Ascending aorta (tissue), 2 donors: ENCODE data around the gene DHX34. TPM values are rescaled to one million over a fixed set of nuclear protein-coding genes. Genes with fewer than 3 reads are reported as not detected.

Experiments
- DNase-seq, 2 donors: peaks; one replicate each; pipeline ENCODE4 v3.0.0-alpha.2; 2019; ENCODE audit warnings: low spot score in 2 of 2
- H3K27ac ChIP-seq, 2 donors: fragments of 200-600 bp; sonication (generic); one replicate each; pipeline ENCODE4 v1.5.1; 2016 to 2017; ENCODE audit warnings: mild to moderate bottlenecking in 1 of 2
- H3K27me3 ChIP-seq: fragments of 200-600 bp; sonication (generic); one replicate; pipeline ENCODE4 v1.5.1; 2017
- H3K36me3 ChIP-seq, 2 donors: fragments of 200-600 bp; sonication (generic); one replicate each; pipeline ENCODE4 v1.5.1; 2016
- H3K4me1 ChIP-seq, 2 donors: fragments of 200-600 bp; sonication (generic); one replicate each; pipeline ENCODE4 v1.5.1; 2016 to 2017; ENCODE audit warnings: mild to moderate bottlenecking in 1 of 2
- H3K4me3 ChIP-seq, 2 donors: fragments of 200-600 bp; sonication (generic); one replicate each; pipeline ENCODE4 v1.5.1; 2016 to 2017; ENCODE audit warnings: mild to moderate bottlenecking in 1 of 2
- H3K9me3 ChIP-seq, 2 donors: fragments of 200-600 bp; sonication (generic); one replicate each; pipeline ENCODE4 v1.5.1; 2016
- intact Hi-C: fragments of 100-400 bp; cut with DNase I; formaldehyde crosslinking; loops from one replicate; pipeline ENCODE4 v1.15.1; 2023
- total RNA-seq: library from RNA; depleted of rRNA; stranded (reverse); fragments of >200 nt; gene quantifications from one replicate; pipeline ENCODE4 v1.1.0, GENCODE V29; 2016
- TF ChIP-seq, protein P1 (sequence below), 3 experiments: fragments of 200-600 bp in 2 of 3; fragments of 450-650 bp in 1 of 3; sonication (generic) in 2 of 3; IDR thresholded peaks; one replicate each; pipeline ENCODE4 v1.5.1; 2016 to 2019; ENCODE audit warnings: antibody characterized with exemption in 3 of 3, mild to moderate bottlenecking in 1 of 3, moderate library complexity in 1 of 3

The DHX34 gene
- total RNA-seq, 1 donor from 2014 or later: 8.0 TPM

DNA sequence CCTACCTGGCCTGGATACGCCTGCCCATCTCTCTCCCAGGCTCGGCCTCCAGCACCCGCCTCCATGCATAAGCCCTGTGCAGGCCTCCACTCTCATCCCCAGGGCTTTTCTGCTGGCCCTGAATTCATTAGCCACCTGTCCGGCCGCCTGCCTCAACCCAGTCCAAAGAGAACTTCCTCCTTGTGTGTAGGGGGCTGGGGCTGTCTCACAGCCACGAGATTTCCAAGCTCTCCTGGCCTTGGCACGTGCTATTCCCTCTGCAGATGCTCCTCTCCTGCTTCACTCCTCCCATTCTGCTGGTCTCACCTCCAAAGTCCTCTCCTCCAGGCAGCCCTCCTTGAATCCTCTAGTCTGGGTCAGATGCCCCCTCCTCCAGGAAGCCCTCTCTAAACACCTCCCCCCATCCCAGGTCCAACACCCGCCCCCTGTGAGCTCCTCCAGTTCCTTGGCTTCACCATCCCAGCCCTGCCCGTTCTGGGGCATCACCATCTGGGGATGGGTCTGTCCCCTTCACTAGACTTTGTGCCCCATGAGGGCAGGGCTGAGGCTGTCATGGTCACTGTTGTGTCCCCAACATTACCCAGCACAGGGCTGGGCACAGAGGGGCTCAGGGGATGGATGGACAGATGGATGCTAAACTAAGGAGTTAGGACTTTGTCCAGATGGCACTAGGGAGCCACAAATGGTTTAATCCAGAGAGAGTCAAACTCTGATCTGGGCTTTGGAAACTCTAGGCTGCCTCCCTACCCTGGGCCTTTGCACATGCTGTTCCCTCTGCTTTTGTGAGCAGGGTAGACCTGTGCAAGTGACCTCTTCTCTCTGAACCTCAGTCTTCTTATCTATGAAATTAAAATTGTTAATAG, 55.5 kb downstream of the DHX34 start:
- Histone ChIP-seq H3K4me3 (no peak overlapping the region), H3K27ac (no peak overlapping the region), H3K9me3 (no peaks in the 10 kb centered on the region), H3K27me3 (peaks cover 5% of the 10 kb centered on the region), H3K36me3 (no peaks in the 10 kb centered on the region), H3K4me1 (no peaks in the 10 kb centered on the region)
- TF ChIP-seq, protein P1, sequence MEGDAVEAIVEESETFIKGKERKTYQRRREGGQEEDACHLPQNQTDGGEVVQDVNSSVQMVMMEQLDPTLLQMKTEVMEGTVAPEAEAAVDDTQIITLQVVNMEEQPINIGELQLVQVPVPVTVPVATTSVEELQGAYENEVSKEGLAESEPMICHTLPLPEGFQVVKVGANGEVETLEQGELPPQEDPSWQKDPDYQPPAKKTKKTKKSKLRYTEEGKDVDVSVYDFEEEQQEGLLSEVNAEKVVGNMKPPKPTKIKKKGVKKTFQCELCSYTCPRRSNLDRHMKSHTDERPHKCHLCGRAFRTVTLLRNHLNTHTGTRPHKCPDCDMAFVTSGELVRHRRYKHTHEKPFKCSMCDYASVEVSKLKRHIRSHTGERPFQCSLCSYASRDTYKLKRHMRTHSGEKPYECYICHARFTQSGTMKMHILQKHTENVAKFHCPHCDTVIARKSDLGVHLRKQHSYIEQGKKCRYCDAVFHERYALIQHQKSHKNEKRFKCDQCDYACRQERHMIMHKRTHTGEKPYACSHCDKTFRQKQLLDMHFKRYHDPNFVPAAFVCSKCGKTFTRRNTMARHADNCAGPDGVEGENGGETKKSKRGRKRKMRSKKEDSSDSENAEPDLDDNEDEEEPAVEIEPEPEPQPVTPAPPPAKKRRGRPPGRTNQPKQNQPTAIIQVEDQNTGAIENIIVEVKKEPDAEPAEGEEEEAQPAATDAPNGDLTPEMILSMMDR (IDR thresholded peaks at IDR 0.05): no peak
- DNase-seq: no peak
- intact Hi-C loops: no loop called here

DNA sequence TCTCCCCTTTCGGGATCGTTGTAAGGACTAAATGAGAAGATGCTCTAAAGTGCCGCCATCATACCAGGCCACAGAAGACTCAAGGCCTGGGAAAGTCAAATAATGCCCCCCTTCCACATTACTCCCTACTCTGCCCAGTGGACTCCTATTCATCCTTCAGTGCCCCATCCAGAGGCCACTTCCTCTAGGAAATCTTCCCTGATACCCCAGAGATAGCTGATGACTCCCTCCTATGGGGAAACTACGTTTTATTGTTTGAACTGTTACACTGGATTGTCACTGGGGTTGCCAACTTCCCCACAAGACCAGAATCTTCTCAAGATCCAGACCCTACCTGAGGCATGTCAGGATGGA, 56.1 kb downstream of the DHX34 start:
- no peaks in the 10 kb centered on the region for H3K4me1 ChIP-seq
- intact Hi-C loops: no loop called here
- H3K27ac ChIP-seq: no peak overlapping the region
- no peaks in the 10 kb centered on the region for H3K9me3 ChIP-seq
- H3K27me3 ChIP-seq: peaks cover 5% of the 10 kb centered on the region
- no peak overlapping the region for H3K4me3 ChIP-seq
- DNase-seq: no peak
- no peaks in the 10 kb centered on the region for H3K36me3 ChIP-seq
- TF ChIP-seq, protein P1 (IDR thresholded peaks at IDR 0.05): no peak

DNA sequence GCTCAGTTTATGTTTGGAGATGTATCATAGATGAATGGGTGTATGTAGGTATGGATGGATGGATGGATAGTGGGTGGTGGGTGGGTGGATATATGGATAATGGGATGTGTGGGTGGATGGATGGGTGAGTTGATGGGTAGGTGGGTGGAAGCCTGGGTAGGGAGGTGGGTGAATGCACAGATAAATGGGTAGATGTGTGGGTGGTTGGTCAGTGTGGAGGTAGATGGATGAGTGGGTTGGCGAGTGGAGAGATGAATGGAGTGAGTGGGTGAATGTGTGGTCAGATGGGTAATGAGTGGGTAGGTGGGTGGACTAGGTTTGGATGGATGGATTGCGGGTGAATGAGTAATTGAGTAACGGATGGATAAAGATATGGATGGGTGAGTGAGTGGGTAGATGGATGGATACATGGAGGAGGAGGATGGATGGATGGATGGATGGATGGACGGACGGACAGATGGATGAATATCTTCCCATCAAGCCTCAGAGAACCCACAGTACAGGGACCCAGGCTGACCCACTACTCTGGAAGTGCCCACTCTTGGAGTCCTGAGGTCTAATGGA, 56.8 kb downstream of the DHX34 start:
- peaks cover 5% of the 10 kb centered on the region for H3K27me3 ChIP-seq
- no peaks in the 10 kb centered on the region for H3K4me1 ChIP-seq
- intact Hi-C loops: no loop called here
- no peak overlapping the region for H3K4me3 ChIP-seq
- TF ChIP-seq, protein P1 (IDR thresholded peaks at IDR 0.05): no peak
- no peaks in the 10 kb centered on the region for H3K36me3 ChIP-seq
- H3K9me3 ChIP-seq: no peaks in the 10 kb centered on the region
- no peak overlapping the region for H3K27ac ChIP-seq
- DNase-seq: no peak

DNA sequence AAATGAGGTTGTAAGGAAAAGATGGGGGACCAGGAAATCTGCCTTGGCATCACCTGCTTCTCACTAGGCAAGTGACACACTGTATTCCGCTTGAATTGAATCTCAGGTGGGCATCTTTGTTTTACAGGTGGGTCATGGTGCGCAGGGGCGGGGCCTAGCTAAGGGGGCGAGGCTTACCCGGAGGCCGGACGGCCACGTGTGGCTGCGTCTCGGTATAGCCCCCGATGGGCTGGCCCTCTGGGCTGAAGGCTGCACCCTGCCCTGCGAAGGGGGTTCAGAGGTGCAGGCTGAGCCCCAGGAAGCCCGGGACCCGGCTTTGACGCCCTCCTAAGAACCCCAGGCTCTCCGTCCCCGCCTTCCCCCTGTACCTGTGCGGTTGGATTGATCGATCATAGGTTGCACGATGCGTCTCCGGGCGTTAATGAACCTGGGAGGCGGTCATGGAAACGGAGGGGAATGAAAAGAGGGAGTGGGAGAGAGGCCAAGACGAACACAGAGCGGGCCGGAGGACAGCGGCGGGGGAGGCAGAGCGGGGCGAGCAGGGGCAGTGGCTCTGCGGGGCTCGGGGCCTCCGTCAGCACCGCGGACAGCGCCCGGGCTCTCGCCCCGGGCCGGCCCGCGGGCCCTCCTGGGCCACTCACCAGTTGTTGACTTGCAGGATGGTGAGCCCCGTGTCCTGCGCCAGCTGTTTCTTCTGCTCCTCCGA, 57.7 kb downstream of the DHX34 start:
- no peak for DNase-seq
- Histone ChIP-seq H3K27me3 (peaks cover 5% of the 10 kb centered on the region), H3K4me1 (no peaks in the 10 kb centered on the region), H3K27ac (no peak overlapping the region), H3K36me3 (no peaks in the 10 kb centered on the region), H3K4me3 (no peak overlapping the region), H3K9me3 (no peaks in the 10 kb centered on the region)
- intact Hi-C loops: no loop called here
- TF ChIP-seq, protein P1 (IDR thresholded peaks at IDR 0.05): no peak

DNA sequence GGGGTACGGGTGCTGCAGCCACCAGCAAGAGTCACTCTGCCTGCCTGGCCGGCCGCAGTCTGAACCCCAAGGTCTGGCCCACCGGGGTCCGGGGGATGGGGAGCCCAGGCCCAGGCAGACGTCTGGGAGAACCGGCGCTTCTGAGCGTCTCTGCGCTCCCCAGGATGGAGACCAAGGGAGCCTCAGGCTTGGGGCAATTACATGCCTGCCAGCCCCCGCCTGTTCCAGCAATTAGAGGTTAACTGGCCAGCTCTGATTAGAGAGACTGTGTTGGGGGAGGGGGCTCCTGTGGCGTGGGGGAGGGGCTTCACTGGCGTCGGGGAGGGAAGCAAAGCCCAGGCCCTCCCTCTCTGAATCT, 58.3 kb downstream of the DHX34 start:
- H3K27ac ChIP-seq: no peak overlapping the region
- DNase-seq: no peak
- H3K36me3 ChIP-seq: no peaks in the 10 kb centered on the region
- intact Hi-C loops: no loop called here
- TF ChIP-seq, protein P1 (IDR thresholded peaks at IDR 0.05): no peak
- H3K4me1 ChIP-seq: no peaks in the 10 kb centered on the region
- no peak overlapping the region for H3K4me3 ChIP-seq
- peaks cover 5% of the 10 kb centered on the region for H3K27me3 ChIP-seq
- H3K9me3 ChIP-seq: no peaks in the 10 kb centered on the region
